ENCODE measurements around the gene MRPL44.
"Not testable (repeated sequence)": the region's sequence is repeated elsewhere in the genome, so short reads cannot be mapped to it uniquely, and the experiment has no call there.

Gene MRPL44

DNA sequence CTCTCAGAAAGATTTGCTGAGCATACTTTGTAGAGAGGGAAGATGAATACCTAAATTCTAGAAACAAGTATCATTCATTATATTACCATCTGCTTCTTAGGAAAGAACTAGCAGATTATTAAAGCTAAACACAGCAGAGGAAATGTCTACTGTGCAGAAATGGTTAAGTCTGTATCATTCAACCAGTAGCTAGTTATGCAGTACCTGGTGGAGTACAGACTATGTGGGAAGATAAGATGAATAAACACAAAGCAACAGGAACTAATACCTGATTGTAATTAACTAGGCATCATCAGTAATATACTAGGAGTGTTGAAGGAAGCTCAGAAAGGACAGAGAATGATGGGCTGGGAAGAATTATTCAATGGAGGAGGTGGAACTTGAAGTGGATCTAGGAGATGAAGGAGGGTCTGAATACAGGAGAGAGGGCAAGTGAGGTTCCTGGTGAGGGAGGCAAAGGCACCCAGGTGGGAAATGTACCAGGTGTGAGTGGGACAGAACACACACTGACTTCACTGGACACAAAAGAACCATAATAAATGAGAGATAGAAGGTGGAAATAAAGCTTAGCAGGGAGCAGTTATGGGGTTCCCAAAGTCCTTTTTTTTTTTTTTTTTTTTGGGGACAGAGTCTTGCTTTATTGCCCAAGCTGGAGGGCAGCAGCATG is 21.7 kb upstream of the MRPL44 start:
- no peak for DNase-seq (ENCODE audit: extremely low read depth in 1 of 2, low read depth in 1 of 2)

DNA sequence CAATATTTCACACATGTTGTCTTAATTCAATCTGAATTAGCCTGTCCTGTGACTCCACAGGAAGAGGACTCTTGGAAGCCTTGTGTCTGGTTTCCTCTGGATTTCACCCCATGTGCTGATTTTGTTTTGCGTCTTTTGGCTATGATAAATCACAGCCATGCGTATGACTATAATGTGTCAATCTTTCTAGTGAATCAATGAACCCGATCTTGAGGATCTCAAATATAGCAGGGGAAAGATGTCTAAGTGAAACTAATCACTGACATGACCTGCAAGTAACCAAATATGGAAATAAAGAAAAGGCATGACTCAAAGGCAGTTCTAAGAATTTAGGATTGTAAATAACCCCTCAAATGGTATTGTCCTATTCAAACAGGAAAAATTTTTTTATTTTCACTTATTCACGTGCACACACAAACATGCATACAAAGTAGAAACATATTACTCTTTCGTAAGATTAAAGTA is 20.4 kb upstream of the MRPL44 start:
- DNase-seq (ENCODE audit: extremely low read depth in 1 of 2, low read depth in 1 of 2), result no peak

DNA sequence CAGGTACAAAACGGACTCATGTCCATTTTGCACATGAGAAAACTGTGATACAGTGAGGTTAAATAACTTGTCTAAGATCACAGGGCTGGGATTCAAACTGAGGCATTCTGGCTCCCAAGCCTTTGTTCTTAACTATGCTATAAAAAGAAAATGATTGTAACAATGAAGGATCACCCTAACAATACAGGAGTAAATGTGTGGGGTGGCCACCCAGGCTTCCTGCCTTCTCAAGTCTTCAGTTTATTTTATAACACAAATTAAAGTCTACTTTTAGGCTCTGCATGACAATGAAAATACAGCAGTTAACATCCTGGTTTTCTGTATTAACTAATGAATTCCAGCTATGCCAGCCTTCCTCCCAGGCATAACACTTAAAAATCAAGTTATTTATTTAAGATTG is 19.7 kb upstream of the MRPL44 start:
- no peak for DNase-seq (ENCODE audit: extremely low read depth in 1 of 2, low read depth in 1 of 2)

GRCh38 chr2:223939438-223939837 is 17.8 kb upstream of the MRPL44 start:
- not testable (repeated sequence) for DNase-seq (ENCODE audit: extremely low read depth in 1 of 2, low read depth in 1 of 2)

DNA sequence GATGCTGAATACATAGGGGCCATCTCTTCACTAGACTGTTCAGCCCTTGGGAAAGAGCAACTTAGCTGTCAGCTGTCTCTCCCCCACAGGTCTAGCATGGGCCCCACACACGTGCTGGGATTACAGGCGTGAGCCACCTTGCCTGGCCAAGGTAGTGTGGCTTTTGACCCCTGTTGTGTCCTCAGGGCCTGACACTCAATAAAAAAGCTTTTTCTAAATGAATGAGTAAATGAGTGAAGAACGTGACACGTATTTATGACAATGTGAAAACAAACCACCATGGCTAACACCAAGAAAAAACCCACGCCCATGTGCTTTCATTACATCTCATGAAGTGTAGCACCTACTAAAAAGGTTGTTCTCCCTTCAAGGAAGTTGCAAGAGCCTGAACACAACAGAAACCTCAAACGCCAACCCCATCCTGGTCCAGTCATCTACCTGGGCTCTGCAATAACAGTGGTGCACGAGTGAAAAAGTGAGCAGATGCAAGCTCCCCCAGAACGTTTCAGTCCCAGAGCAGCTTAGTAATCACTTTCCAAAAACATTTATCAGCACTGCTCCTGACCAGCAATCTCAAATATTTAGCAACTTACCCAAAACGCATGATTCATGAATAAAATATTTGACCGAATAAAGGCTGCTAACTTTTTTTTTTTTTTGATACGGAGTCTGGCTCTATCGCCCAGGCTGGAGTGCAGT is 15.5 kb upstream of the MRPL44 start:
- DNase-seq (ENCODE audit: extremely low read depth in 1 of 2, low read depth in 1 of 2), result peak; percentile 53 to 83

DNA sequence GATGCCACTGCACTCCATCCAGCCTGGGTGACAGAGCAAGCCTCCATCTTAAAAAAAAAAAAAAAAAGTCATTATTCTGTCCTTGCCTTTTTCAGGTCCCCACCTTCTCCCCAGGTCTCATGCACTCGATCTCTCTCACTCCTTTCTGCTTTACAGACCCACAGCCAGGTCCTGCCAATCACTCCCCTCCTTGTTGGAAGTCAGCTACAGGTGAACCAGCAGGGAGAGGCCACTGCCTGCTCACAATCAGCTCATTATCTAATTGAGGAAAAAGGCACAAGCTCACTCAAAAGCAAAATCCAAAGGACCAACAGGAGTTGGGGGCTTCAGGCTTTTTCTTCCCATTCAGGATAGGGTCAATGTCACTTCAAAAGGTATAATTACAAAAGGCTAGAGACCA is 14.1 kb upstream of the MRPL44 start:
- no peak for DNase-seq (ENCODE audit: extremely low read depth in 1 of 2, low read depth in 1 of 2)

DNA sequence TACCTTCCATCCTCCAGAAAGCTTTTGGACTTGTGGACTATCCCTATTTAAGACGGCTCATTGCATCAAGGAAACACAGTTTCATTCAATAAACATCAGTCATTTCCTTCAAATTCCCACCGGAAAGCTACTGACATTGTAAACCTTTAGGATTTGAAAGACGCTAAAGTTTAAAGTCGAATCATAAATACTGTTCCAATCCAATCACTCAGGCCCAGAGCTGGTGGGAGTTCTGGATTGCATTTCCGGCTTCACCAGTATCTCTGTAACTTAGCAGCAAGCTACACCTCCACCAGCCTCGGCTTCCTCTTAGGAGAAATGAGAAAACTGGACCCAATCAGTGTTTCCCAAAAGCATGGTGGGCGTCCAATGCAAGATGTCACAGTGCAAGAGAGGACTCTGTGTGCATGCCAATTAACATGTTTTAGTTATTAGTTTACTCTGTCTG is 13.7 kb upstream of the MRPL44 start:
- DNase-seq (ENCODE audit: extremely low read depth in 1 of 2, low read depth in 1 of 2), result no peak

DNA sequence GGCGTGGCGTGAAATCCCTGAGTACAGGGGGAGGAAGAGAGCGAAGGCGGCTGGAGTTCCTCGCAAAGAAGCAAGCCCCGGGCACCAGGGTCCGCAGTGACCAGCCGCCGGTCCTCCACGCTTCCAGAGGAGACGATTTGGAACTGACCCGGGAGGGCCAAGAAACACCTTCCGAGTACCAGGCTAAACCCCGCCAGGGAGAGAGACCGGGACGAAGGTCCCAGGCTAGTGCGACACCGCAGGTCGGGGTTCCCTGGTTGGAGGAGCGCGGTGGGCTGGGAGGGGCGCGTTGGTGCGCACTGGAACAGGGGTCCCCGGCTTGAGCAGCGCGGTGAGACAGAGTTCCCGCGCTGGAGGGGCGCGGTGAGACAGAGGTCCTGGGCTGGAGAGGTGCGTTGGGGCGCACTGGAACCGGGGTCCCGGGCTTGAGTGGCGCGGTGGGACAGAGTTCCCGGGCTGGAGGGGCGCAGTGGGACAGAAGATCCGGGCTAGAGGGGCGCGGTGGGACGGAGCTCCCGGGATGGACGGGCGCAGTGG is 13.0 kb upstream of the MRPL44 start:
- no peak for DNase-seq (ENCODE audit: extremely low read depth in 1 of 2, low read depth in 1 of 2)

DNA sequence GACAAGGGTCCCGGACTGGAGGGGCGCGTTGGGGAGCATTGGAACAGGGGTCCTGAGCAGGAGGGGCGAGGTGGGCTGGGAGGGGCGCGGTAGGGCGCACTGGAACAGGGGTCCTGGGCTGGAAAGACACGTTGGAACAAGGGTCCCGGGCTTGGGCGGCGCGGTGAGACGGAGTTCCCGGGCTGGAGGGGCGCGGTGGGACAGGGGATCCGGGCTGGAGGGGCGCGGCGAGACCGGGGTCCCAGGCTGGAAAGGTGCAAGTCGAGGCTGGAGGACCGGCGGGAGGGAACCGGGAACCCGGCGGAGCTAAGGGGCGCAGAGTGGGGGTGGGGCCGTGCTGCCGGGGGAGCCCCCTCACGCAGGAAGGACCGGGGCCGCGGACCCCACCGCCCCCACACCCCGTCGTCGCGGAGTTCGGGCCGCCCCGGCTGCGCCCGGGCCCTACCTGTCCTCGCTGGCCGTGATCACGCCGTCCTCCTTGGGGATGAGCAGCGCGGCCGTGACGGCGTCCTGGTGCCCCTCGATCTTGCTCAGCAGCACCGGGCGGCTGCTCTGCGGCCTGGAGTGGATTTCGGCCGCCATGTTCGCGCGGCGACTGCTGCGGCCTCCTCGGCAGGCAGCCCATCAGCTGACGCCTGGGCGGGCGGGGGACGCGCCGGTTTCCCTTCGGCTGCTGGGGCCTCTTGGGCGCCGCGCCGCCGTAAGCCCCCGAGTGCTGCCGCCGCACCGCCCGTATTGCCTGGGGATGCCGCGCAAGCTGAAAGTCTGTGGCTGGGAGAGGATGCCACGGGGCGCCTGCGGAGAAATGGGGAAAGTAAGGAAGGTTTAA is 12.3 kb upstream of the MRPL44 start, which contains the start of gene WDFY1:
Gene WDFY1 (minus strand): TSS at position 633 of the 829 bp plus-strand sequence. CDS start 51 bp downstream, at position 582.
- DNase-seq (ENCODE audit: extremely low read depth in 1 of 2, low read depth in 1 of 2), result peak; percentile 72 to 84

DNA sequence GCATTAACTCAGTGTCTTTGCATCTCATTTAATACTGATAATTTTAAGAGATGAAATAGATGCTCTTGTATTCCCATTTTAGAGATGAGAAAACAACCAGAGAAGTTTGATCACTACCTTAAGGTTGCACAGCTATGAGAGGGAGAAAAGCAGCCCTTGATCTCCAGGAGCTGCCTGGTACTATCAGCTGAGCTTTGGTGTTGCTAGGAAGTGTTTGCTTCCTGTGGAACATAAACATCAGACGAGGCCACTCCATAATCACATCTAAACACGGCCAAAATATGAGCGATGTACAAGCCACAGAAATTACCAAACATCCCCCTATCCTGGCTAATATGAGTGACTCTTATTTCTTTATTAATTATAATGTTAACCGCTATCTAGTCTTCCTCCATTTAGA is 11.5 kb upstream of the MRPL44 start:
- DNase-seq (ENCODE audit: extremely low read depth in 1 of 2, low read depth in 1 of 2), result no peak

GRCh38 chr2:223947711-223948205 is 9.5 kb upstream of the MRPL44 start:
- DNase-seq (ENCODE audit: extremely low read depth in 1 of 2, low read depth in 1 of 2), result no peak

DNA sequence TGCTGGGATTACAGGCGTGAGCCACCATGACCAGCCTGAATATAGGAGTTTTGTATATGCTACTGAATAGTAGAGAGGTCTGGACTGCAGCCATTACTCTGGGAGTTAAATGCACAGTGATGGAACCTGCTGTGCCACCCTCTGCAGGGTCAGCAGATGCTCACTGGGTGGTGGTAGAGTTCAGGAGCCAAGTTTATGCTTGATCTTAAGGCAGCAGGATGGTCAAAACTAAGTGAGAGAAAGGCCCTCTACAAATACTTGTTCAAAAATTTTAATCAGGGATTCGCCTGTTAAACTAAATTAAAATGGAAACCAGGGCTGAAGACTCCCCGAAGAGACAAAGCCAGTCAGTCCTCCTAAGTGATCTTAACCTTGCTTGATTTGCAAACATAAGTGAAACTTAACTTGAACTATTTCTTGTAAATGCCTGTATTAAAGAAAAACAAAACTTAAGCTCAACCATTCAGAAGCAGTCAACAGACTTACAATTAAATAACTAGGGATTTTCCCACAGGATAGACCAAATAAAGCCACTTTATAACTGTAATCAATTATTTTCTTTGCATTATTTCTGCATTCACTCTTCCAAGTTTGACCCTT is 7.9 kb upstream of the MRPL44 start:
- DNase-seq (ENCODE audit: extremely low read depth in 1 of 2, low read depth in 1 of 2), result no peak

GRCh38 chr2:223950448-223951347 is 6.6 kb upstream of the MRPL44 start:
- DNase-seq (ENCODE audit: extremely low read depth in 1 of 2, low read depth in 1 of 2), result no peak

GRCh38 chr2:223952280-223952968 is 4.8 kb upstream of the MRPL44 start:
- DNase-seq (ENCODE audit: extremely low read depth in 1 of 2, low read depth in 1 of 2), result no peak

- no peak for DNase-seq (ENCODE audit: extremely low read depth in 1 of 2, low read depth in 1 of 2)
These were observed 2.9 kb upstream of the MRPL44 start for GRCh38 chr2:223954401-223954800.

GRCh38 chr2:223956300-223956699 is 963 bp upstream of the MRPL44 start:
- no peak for DNase-seq (ENCODE audit: extremely low read depth in 1 of 2, low read depth in 1 of 2)

DNA sequence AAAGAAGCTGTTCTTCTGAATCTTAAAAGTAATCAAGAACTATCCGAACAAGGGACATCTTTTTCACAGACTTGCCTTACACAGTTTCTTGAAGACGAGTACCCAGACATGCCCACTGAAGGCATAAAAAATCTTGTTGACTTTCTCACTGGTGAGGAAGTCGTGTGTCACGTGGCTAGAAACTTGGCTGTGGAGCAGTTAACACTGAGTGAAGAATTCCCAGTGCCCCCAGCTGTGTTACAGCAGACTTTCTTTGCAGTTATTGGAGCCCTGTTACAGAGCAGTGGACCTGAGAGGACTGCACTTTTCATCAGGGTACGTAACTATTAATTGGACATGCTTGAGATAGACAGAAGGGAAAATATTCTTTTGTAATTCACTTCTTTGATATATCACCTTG is 2.4 kb downstream of the MRPL44 start:
- no peak for DNase-seq (ENCODE audit: extremely low read depth in 1 of 2, low read depth in 1 of 2)

GRCh38 chr2:223967981-223968380 is 10.7 kb downstream of the MRPL44 start:
- DNase-seq (ENCODE audit: extremely low read depth in 1 of 2, low read depth in 1 of 2), result no peak

GRCh38 chr2:223969315-223969714 is 12.1 kb downstream of the MRPL44 start:
- DNase-seq (ENCODE audit: extremely low read depth in 1 of 2, low read depth in 1 of 2), result no peak
